GM10248 (cell line): ENCODE measurements around the gene PKNOX2.

ENCODE experiments used
- CTCF ChIA-PET: fragments of 300-600 bp; sonication (Branson Sonifier 250); formaldehyde crosslinking; extraction: SDS; loops from one replicate; lab custom pipeline; 2021; ENCODE audit warnings: antibody characterized with exemption; lab: Yijun Ruan, JAX
- POLR2A ChIA-PET: fragments of 350-650 bp; sonication (Branson Sonifier 250); formaldehyde crosslinking; extraction: SDS; loops from one replicate; lab custom pipeline; 2020; ENCODE audit warnings: antibody characterized with exemption; lab: Yijun Ruan, JAX
- DNase-seq: peaks from one replicate; pipeline ENCODE4 v3.0.0; 2012; ENCODE audit errors: extremely low spot score
- CTCF ChIP-seq: IDR thresholded peaks from 2 replicates; pipeline ENCODE4 v1.5.1; 2012; ENCODE audit warnings: mild to moderate bottlenecking, low read depth; ENCODE audit errors: extremely low read depth, missing control alignments, control extremely low read depth

Gene PKNOX2

GRCh38 chr11:125223901-125224361 is 59.4 kb downstream of the PKNOX2 start:
- no peak for TF ChIP-seq CTCF
- no peak for DNase-seq
- ChIA-PET POLR2A (no interaction called here), CTCF (no interaction called here)

DNA sequence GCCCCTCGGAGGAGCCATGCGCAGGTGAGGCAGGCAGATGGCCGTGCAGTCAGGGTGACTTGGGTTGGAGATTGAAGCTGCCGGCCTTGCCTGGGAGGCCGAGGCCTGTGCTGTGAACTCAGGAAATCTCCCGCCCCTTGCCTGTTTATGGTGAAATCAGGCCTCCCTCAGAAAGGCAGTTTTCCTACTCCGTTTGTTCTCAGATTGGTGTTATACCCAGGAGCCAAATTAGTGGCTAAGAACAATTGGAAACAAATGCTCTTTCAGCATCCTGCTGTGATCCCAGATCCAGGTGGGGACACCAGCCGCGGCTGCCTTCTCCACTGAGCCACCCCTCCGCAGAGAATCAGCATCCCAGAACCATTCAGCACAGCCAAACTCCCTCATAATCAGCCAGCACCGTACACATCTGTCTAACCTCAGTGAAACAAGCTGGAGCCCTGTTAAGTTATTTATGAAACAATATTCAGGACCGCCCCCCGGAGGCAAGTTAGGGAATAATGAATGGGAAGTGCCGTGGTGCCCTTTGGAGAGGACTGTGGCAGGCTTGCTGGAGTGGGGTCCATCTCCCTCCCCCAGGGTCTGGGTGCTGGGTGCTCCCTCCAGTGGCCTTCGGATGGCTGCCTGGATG is 60.0 kb downstream of the PKNOX2 start:
- ChIA-PET CTCF (no interaction called here), POLR2A (no interaction called here)
- TF ChIP-seq CTCF: no peak
- DNase-seq: no peak

- TF ChIP-seq CTCF: no peak
- ChIA-PET CTCF (no interaction called here), POLR2A (no interaction called here)
- DNase-seq: no peak
Measured at GRCh38 chr11:125225401-125225800, 60.9 kb downstream of the PKNOX2 start.

DNA sequence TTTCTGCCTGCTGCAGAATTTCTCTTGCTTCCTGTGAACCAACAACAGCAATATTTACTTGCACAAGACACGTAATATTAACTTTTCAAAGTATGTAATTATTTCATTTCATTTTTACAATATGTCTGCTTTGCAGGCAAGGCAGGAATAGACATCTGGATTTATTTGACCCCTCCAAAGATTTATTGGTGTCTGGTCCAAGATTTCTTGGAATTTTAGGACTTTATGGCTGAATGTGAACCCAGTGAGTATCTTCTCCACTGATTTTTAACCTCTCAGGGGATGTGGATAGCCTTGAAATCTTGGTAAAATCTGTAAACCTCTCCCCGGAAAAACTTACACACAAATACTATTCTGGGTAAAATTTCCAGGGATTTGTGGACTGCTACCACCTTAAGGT is 61.5 kb downstream of the PKNOX2 start:
- POLR2A ChIA-PET: no interaction called here
- CTCF ChIA-PET: no interaction called here
- TF ChIP-seq CTCF: no peak
- no peak for DNase-seq

- no peak for DNase-seq
- ChIA-PET CTCF (no interaction called here), POLR2A (no interaction called here)
- no peak for TF ChIP-seq CTCF
Measured at GRCh38 chr11:125226706-125227105, 62.2 kb downstream of the PKNOX2 start.

DNA sequence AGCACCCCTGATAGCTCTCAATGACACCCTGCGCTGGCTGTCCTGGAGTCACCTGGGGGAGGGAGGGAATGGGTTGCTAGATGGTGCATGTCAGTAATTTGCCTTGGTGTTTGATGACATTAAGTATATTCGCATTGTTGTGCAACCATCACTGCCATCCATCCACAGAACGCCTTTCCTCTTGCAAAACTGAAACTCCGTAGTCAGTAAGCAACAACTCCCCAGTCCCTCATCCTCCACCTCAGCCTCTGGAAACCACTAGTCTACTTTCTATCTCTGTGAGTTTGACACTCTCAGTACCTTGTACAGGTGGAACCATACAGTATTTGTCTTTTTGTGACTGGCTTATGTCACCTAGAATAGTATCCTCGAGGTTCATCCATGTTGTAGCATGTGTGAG is 62.6 kb downstream of the PKNOX2 start:
- CTCF ChIA-PET: no interaction called here
- POLR2A ChIA-PET: no interaction called here
- DNase-seq: no peak
- TF ChIP-seq CTCF: no peak

DNA sequence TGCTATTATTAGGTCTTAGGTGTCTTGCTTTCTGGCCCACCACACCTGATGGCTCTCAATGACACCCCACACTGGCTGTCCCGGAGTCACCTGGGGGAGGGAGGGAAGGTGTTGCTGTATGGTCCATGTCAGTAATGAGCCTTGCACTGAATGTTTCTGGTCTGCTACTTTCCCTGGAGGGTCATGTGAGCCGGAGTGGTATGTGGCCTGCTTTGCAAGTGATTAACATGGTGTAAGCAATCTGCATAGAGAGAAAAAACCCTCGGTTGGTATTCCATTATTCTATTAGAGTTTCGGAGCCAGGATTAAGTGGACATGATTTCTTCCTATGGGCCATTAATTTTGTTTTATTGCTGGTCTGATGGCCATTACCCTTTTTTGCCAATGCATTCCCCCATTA is 63.9 kb downstream of the PKNOX2 start:
- DNase-seq: no peak
- no peak for TF ChIP-seq CTCF
- ChIA-PET CTCF (no interaction called here), POLR2A (no interaction called here)
